Right lobe of liver (tissue), 6 donors: ENCODE measurements around the gene OR10V1. TPM values are rescaled to one million over a fixed set of nuclear protein-coding genes. Genes with fewer than 3 reads are reported as not detected.

Experiments used
- ATAC-seq, 4 donors: fragments of 200-7000 bp; cut with Tn5 transposase; one replicate each; pipeline ENCODE4 v1.9.1; 2020; ENCODE audit warnings: mild to moderate bottlenecking in 4 of 4, moderate library complexity in 4 of 4
- DNase-seq, 3 donors: peaks; one replicate each; pipeline ENCODE4 v3.0.0-alpha.2; 2020
- H3K27ac ChIP-seq, 3 donors: fragments of 200-600 bp; one replicate each; pipeline ENCODE4 v1.8.0; 2022
- H3K27me3 ChIP-seq, 2 donors: fragments of 200-600 bp; one replicate each; pipeline ENCODE4 v1.8.0; 2022
- H3K36me3 ChIP-seq, 4 donors: fragments of 200-600 bp; sonication (generic) in 1 of 4; one replicate each; pipeline versions ENCODE4 v1.5.1 to v1.8.0; 2017 to 2022; ENCODE audit warnings: control low read depth in 1 of 4
- H3K4me1 ChIP-seq, 4 donors: fragments of 200-600 bp; sonication (generic) in 1 of 4; one replicate each; pipeline versions ENCODE4 v1.5.1 to v1.8.0; 2017 to 2022; ENCODE audit warnings: control low read depth in 1 of 4
- H3K4me3 ChIP-seq, 3 donors: fragments of 200-600 bp; one replicate each; pipeline ENCODE4 v1.8.0; 2022
- H3K9me3 ChIP-seq, 4 donors: fragments of 200-600 bp; sonication (generic) in 1 of 4; one replicate each; pipeline versions ENCODE4 v1.5.1 to v1.8.0; 2017 to 2022; ENCODE audit warnings: control low read depth in 1 of 4
- CTCF ChIP-seq, 4 donors: fragments of 200-600 bp in 3 of 4; fragments of 450-650 bp in 1 of 4; IDR thresholded peaks; one replicate each; pipeline versions ENCODE4 v1.5.1 to v1.8.0; 2016 to 2022; ENCODE audit warnings: antibody characterized with exemption in 4 of 4, mild to moderate bottlenecking in 2 of 4
- POLR2A ChIP-seq: fragments of 450-650 bp; IDR thresholded peaks from one replicate; pipeline ENCODE4 v1.6.1; 2017; ENCODE audit warnings: antibody characterized with exemption, mild to moderate bottlenecking
- WGBS: methylation state at CpG from one replicate; pipeline ENCODE4 v1.1.6; 2018; ENCODE audit warnings: low coverage, low lambda C conversion rate; ENCODE audit not compliant: insufficient coverage; ENCODE audit errors: missing lambda C conversion rate; 5-methylcytosine and 5-hydroxymethylcytosine counted together
- intact Hi-C, 2 donors: fragments of 100-400 bp; cut with DNase I; formaldehyde crosslinking; loops; one replicate each; pipeline versions ENCODE4 v1.11.2 to v1.14.1; 2022
- total RNA-seq, 6 experiments: library from RNA; depleted of rRNA in 2 of 6; stranded (reverse); fragments of >200 nt in 2 of 6; fragmentation: NEBNext Ultra II Directional in 3 of 6; extraction: Animal tissue kit (Norgen Biotek cat#: 25700) in 3 of 6; gene quantifications; one replicate each; pipeline versions ENCODE4 v1.1.0 to v1.2.4, GENCODE V29; 2016 to 2023
- donor health status: DM: no; HTN: yes; CAD: no.
- donor health status: DM: no; HTN: no; CAD: no.
- donor health status: DM: no; HTN: no; CAD: no.
- donor health status: DM: no; HTN: yes; CAD: no.
- donor health status: DM: no; HTN: yes; CAD: no.

The OR10V1 gene
- total RNA-seq, 6 experiments from 2014 or later: not detected

DNA sequence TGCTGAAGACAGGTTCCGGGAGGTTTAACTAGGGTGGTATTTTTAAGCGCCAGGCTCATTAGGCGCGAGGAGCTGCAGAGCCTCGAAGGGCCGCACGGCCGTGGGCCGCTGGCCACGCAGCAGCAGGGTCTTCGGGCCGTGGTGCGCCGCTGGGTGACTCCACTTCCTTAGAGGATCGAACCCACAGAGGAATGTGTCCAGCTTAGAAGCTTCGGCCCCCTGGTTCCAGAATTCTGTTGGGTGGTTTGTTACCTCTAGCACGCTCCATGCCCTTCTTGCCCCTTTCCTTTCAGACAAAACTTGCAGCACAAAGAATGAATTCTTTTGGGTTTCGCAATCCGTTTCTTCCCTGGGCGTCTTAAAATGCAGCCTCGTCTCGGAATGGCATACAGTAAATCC lies 44.0 kb downstream of the OR10V1 start:
- ATAC-seq: peak; percentile 26 to 44 (median 28)

GRCh38 chr11:59668950-59669610 lies 44.6 kb downstream of the OR10V1 start, which contains the start of gene PATL1:
PATL1 (minus strand) TSS chr11:59669037; CDS start chr11:59668895, 142 bp downstream.
- peak; percentile 100 for DNase-seq
- peaks cover 0 to 36% (median 16%) of the 10 kb centered on the region in 4 donors for H3K4me1 ChIP-seq
- H3K36me3 ChIP-seq: peaks cover 0 to 28% (median 8%) of the 10 kb centered on the region in 4 donors
- H3K4me3 ChIP-seq: peak within 1 kb of the TSS; percentile 68 to 78 (median 77)
- H3K9me3 ChIP-seq: no peaks in the 10 kb centered on the region
- WGBS: 0% methylated on average over 17 of the region's 68 CpGs
- no peaks in the 10 kb centered on the region for H3K27me3 ChIP-seq
- no peak for TF ChIP-seq CTCF (IDR thresholded peaks at IDR 0.05)
- TF ChIP-seq POLR2A: peak; percentile 92
- H3K27ac ChIP-seq: peak within 1 kb of the TSS; percentile 95 to 98 (median 98)
- ATAC-seq: peak; percentile 85 to 95 (median 90)
- intact Hi-C loops: loop anchor here in 1 of 2 donors (10.0 kb wide), 1 partner anchor 54 kb away; the partner anchor contains the start of gene OSBP

More for the DNA sequence above, 44.0 kb downstream of the OR10V1 start:
- no peaks in the 10 kb centered on the region for H3K9me3 ChIP-seq
- H3K27ac ChIP-seq: peak overlapping the region; percentile 95 to 98 (median 98)
- DNase-seq: peak; percentile 50 to 72 (median 60)
- peaks cover 0 to 23% (median 8%) of the 10 kb centered on the region in 4 donors for H3K36me3 ChIP-seq
- intact Hi-C loops: loop anchor here in 1 of 2 donors (10.0 kb wide), 1 partner anchor 55 kb away; the partner anchor contains the start of gene OSBP
- H3K4me1 ChIP-seq: peaks cover 0 to 39% (median 18%) of the 10 kb centered on the region in 4 donors
- TF ChIP-seq CTCF (IDR thresholded peaks at IDR 0.05) (no peak), POLR2A (no peak)
- H3K4me3 ChIP-seq: peak overlapping the region; percentile 68 to 78 (median 77)
- H3K27me3 ChIP-seq: no peaks in the 10 kb centered on the region
- under 1% methylated on average over 22 of the region's 22 CpGs for WGBS

GRCh38 chr11:59668188-59668949 lies 45.3 kb downstream of the OR10V1 start:
- ATAC-seq (peak; percentile 40 to 50 (median 44)), DNase-seq (peak; percentile 70 to 78 (median 74))
- Histone ChIP-seq H3K27ac (peak overlapping the region; percentile 95 to 98 (median 98)), H3K4me1 (peaks cover 0 to 29% (median 12%) of the 10 kb centered on the region in 4 donors), H3K27me3 (no peaks in the 10 kb centered on the region), H3K36me3 (peaks cover 0 to 35% (median 8%) of the 10 kb centered on the region in 4 donors), H3K4me3 (peak overlapping the region; percentile 68 to 78 (median 77)), H3K9me3 (no peaks in the 10 kb centered on the region)
- intact Hi-C loops: loop anchor here in 1 of 2 donors (10.0 kb wide), 1 partner anchor 54 kb away; the partner anchor contains the start of gene OSBP
- no peak for TF ChIP-seq POLR2A
- peak in 2 of 4 donors; percentile 11 to 18 for TF ChIP-seq CTCF (IDR thresholded peaks at IDR 0.05)
- WGBS: 0% methylated on average over 14 of the region's 39 CpGs

- intact Hi-C loops: loop anchor here in 1 of 2 donors (10.0 kb wide), 1 partner anchor 53 kb away; the partner anchor contains the start of gene OSBP
- no peak for DNase-seq
- H3K4me3 ChIP-seq: peak overlapping the region; percentile 68 to 78 (median 77)
- WGBS: 10% methylated on average over 3 of the region's 3 CpGs
- H3K27me3 ChIP-seq: no peaks in the 10 kb centered on the region
- peak in 3 of 4 donors; percentile 31 to 51 (median 38) for ATAC-seq
- peak overlapping the region; percentile 95 to 98 (median 98) for H3K27ac ChIP-seq
- TF ChIP-seq CTCF (IDR thresholded peaks at IDR 0.05) (no peak), POLR2A (no peak)
- H3K36me3 ChIP-seq: peaks cover 0 to 41% (median 8%) of the 10 kb centered on the region in 4 donors
- H3K9me3 ChIP-seq: no peaks in the 10 kb centered on the region
- H3K4me1 ChIP-seq: peaks cover 0 to 27% (median 10%) of the 10 kb centered on the region in 4 donors
Observed at GRCh38 chr11:59667812-59668187, 45.8 kb downstream of the OR10V1 start.
